NCI-H1436 (cell line): ENCODE results near the gene MAGOH.
"Not testable (repeated sequence)": the region's sequence is repeated elsewhere in the genome, so short reads cannot be mapped to it uniquely, and the experiment has no call there.

ENCODE experiments used
- DNase-seq: peaks from one replicate; lab custom pipeline; 2025; lab: John Stamatoyannopoulos, UW

MAGOH gene

DNA sequence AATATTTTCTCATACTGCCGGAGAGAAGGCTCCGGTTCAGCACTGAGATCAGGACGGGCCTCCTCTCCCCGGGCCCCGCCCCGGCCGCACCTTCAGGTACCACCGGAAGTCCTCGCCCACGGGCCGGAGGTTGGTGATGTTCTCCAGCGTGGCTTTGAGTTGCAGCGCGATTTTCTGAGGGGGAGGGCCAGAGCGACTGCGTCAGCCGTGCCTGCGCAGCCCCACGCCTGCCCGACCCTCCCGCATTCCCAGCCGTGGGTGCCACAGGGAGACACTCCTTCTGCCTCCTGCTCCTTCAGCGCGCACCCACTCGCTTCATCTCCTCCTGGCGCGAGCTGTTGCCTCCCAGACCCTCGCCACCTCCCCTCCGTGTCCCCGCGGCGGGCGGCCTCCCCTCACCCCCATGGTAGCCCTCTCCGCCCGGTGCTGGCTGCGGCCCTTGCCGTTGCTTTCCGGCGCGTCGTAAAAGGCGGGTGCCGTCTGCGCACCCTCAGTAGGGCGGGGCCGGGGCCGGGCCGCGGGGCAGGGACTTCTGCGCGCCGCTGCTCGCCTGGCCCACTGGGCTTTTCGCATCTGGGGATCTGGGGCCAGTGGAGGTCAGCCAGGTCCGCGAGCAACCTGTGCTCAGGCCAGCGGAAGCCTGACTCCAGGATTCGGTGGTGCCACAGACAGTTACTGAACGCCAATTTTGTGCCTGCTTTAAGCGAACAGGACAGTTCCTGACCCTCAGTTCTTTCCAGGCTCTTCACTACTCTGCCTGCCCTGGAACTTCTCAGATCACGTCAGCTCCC is 18.0 kb downstream of the MAGOH start, which contains the start of gene CZIB:
TSS of gene CZIB (minus strand) at position 464 of the 791 bp plus-strand sequence. CDS start at position 405, 59 bp downstream.
- DNase-seq: peak; percentile 87

- no peak for DNase-seq
Measured at GRCh38 chr1:53219711-53220110, 18.6 kb downstream of the MAGOH start.

- no peak for DNase-seq
Measured at GRCh38 chr1:53218201-53218600, 20.1 kb downstream of the MAGOH start.

DNA sequence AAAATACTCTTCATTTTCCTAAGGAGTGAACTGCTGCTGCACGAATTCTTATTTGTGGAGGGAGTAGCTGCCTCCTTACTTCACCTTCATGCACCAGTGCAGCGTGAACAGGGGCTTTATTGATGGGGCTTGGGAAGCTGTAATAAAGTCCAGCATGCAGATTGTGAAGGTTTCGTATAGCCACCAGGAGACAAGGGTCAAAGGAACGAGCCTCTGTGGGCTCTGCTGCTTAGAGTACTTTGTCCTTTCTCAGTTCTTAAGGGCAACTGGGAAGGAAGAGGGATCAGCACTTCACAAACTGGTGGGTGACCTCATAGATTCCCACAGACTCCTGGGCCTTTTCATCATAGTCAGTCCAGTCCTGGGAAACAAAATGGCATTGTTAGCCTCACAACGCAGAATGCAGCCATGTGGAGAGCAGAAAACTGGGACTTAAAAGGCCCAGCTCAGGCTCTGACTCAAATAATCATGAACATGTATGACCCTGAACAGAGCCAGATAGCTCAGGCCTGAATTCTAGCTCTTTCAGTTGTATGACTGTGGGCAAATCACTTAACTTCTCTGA is 23.9 kb downstream of the MAGOH start:
- no peak for DNase-seq

DNA sequence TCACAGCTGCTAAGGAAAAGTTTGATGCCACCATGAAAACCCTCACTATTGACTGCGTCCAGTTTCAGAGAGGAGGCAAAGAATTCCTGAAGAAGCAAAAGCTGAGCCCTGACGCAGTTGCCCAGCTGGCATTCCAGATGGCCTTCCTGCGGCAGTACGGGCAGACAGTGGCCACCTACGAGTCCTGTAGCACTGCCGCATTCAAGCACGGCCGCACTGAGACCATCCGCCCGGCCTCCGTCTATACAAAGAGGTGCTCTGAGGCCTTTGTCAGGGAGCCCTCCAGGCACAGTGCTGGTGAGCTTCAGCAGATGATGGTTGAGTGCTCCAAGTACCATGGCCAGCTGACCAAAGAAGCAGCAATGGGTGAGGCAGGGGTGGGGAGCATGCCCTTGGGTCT is 27.4 kb downstream of the MAGOH start:
- DNase-seq: no peak

GRCh38 chr1:53210352-53210751 is 28.0 kb downstream of the MAGOH start:
- no peak for DNase-seq

GRCh38 chr1:53207726-53208125 is 30.6 kb downstream of the MAGOH start:
- DNase-seq: no peak

DNA sequence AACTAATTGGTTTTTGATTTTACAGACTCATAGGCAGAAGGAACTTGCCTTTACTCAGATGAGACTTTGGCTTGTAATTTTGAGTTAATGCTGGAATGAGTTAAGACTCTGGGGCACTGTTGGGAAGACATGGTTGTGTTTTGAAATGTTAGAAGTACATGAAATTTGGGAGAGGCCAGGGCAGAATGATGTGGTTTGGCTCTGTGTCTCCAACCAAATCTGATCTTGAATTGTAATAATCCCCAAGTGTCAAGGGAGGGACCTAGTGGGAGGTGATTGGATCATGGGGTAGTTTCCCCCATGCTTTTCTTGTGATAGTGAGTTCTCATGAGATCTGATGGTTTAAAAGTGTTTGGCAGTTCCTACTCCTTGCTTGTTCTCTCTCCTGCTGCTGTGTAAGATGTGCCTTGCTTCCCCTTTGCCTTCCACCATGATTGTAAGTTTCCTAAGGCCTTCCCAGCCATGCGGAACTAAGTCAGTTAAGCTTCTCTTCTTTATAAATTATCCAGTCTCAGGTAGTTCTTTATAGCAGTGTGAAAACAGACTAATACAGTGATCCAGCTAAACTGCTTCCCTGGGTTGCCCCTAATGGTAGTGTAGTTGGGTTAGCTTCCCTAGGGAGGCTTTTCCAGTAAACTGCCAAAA is 31.5 kb downstream of the MAGOH start:
- DNase-seq: no peak

DNA sequence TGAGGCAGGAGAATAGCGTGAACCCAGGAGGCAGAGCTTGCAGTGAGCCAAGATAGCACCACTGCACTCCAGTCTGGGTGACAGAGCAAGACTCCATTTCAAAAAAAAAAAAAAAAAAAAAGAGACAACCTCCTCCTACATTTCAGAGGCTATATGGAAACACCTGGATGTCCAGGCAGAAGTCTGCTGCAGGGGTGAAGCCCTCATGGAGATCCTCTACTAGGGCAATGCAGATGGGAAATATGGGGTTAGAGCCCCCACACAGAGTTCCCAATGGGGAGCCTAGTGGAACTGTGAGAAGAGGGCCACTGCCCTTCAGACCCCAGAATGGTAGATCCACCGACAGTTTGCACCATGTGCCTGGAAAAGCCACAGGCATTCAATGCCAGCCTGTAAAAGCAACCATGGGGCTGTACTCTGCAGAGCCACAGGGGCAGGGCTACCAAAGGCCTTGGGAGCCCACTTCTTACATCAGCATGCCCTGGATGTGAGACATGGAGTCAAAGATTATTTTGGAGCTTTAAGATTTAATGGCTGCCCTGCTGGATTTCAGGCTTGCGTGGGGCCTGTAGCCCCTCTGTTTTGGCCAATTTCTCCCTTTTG is 32.1 kb downstream of the MAGOH start:
- DNase-seq: not testable (repeated sequence)

GRCh38 chr1:53205496-53205895 is 32.8 kb downstream of the MAGOH start:
- not testable (repeated sequence) for DNase-seq

GRCh38 chr1:53203466-53203865 is 34.9 kb downstream of the MAGOH start:
- DNase-seq: no peak

DNA sequence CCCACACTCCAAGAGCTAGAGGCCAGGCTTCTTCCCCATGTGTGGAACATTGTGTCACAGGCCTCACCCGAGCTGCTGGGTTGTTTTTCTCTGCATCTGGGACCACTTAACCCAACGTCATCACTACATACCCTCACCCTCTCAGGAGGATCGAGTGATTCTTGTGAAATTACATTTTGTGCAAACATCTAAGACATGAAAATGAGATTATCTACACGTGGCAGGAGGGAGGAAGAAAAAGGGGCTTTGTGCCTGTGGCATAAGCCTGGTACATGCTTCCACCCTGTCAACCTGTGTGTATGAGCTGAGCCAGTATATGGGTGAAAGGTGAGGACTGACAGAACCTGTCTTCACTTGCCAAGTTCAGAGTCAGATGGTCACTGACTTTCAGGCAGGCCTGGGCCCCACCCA is 40.1 kb downstream of the MAGOH start:
- no peak for DNase-seq

DNA sequence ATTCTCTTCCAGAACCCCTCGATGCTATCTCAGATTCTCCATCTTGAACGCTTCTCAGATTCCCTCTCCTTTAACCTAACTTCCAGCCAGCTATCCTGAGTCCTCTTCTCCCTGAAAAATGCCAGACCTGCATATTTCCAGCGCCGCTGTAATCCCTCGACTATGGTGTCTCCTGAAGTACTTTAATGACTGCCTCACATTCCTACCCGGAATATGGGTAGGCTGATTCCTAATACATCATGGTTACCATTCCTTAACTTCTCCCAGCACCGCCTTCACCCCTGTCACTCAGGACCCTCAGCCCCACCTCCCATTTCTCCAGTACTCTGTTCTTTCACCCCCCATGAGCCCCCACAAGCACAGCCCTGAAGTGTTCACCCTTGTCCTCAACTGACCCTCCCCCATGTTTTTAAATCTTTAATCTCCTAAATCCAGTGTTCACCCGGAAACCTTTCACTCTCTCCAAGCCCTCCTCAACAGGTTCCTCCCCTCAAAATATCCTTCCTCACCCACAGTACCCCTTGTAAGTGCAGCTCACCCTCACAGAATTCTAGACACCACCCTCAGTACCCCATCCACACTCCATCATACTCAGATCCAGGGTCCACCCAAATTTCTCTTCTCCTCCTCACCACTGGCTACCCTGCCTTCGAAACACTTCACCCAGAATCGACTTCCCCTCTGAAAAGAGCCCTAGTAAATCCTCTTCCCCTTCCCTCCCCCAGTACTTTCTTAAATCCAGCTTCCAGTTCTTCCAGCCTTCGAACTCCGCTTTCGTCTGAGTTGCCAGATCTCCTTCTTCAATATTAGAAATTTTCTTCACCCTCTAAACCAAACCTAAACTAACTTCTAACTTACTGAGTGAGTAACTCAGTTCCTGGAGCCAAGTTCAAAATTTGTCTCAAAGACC is 40.8 kb downstream of the MAGOH start:
- no peak for DNase-seq

- DNase-seq: peak; percentile 87
Measured at GRCh38 chr1:53196485-53197290, 41.6 kb downstream of the MAGOH start, which contains the start of gene CPT2. Gene CPT2, plus strand, starts transcription at chr1:53196824. Its CDS starts 120 bp downstream, at chr1:53196944.

- no peak for DNase-seq
Measured at GRCh38 chr1:53196017-53196484, 42.3 kb downstream of the MAGOH start.

DNA sequence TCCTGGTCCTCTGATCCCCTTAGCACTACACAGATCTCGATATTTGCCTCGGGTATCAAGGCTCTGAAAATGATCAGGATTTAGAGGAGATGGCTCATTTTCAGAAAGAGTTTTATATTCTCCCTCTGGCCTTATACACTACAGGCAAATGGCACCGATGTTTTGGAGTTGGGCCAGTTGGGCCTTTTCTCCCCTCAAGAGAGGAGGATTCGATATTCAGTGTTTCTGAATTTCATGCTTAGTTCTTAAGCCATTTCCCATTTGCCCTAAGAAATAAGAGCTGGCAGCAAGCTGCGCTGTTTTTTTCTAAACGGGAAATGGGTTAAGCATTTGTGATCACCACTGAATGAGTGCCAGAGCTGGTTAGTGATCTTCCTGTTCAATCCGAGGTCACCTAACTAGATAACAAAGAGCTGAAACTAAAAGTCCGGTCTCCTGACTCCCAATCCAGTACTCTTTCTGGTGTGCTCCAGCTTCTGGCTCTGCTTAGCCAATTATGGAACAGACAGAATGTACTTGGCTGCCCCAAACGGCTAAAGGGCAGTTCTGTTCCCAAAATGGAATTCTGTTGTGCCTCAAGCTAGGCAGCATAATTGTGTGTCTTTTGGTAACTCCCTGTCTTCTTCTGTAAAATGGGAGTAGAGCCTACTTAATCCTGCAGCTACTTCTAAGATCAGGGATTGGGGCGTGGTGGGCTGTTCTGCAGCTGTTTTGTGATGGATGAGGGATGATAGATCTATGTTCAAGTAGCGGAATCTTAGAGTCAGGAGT is 42.9 kb downstream of the MAGOH start:
- DNase-seq: no peak

GRCh38 chr1:53190210-53190611 is 48.1 kb downstream of the MAGOH start:
- no peak for DNase-seq

DNA sequence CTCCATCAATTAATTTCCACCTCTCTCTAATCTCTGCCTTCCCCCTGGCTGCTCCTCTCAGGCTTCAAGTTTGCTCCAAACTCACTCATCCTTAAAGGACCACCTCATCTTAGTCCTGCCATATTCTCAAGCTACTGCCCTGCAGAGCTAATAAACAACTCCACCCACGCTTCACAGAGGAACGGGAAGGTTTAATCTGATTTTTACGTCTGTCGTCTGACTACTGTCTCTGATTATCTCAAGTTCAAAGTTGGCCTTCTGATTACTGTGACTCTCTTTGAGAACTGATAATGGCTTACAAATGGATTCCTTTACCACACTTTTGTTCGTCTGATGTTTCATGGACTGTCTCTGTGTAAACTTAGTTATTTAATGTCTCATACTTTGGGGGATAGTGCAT is 49.3 kb downstream of the MAGOH start:
- no peak for DNase-seq

DNA sequence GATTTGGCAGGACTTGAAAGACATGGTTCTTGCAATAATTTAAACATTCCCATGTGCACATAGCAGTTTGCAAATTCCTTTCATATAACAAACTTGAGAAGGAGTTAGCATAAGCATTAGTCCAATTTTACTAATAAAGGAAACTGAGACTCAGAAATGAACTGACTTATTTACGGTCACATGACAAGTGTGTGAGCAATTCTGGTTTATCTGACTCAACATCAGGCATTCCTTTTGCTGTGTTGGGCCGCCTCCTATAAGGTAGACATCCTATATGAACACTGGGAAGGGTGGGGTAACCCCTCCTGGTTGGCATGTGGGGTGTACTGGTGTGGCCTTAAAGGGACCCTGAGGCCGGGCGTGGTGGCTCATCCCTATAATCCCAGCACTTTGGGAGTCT is 50.2 kb downstream of the MAGOH start:
- DNase-seq: no peak

DNA sequence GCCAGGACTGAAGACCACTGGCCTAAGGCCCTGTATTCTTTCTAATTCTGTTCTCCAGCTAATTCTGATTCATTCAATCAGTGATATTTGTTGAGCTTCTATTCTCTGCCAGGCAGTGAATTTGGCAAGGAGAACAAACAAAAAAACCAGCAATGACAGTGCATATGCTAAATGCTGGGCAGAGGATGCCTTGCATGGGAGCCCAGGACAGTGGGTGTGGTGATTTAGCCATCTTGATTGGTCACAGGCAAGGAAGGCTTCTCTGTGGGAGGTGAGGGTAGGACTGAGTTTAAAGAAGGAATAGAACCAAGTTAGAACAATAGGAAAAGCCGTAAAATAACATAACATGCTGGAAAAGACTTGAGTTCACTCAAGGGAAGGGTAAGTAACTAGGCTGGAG is 50.9 kb downstream of the MAGOH start:
- no peak for DNase-seq
